ENCODE measurements around the gene NUDT5.
A peak's percentile ranks its signal among the peaks of the same experiment; 100 is the strongest.

- TF ChIP-seq, protein P1, sequence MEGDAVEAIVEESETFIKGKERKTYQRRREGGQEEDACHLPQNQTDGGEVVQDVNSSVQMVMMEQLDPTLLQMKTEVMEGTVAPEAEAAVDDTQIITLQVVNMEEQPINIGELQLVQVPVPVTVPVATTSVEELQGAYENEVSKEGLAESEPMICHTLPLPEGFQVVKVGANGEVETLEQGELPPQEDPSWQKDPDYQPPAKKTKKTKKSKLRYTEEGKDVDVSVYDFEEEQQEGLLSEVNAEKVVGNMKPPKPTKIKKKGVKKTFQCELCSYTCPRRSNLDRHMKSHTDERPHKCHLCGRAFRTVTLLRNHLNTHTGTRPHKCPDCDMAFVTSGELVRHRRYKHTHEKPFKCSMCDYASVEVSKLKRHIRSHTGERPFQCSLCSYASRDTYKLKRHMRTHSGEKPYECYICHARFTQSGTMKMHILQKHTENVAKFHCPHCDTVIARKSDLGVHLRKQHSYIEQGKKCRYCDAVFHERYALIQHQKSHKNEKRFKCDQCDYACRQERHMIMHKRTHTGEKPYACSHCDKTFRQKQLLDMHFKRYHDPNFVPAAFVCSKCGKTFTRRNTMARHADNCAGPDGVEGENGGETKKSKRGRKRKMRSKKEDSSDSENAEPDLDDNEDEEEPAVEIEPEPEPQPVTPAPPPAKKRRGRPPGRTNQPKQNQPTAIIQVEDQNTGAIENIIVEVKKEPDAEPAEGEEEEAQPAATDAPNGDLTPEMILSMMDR (conservative IDR thresholded peaks at IDR 0.05 in 1 of 2, IDR thresholded peaks at IDR 0.05 in 1 of 2; ENCODE audit: extremely low read depth in 1 of 2, insufficient read depth in 1 of 2, low read depth in 1 of 2, low read length in 2 of 2): peak in 1 of 2 donors; percentile 17
- no peak for TF ChIP-seq EZH2 (IDR thresholded peaks at IDR 0.05; ENCODE audit: borderline replicate concordance, low read length)
These were observed at the start of gene NUDT5, which contains the start of gene CDC123 for GRCh38 chr10:12195603-12196506.
